IMR-90 (cell line): Measurements from ENCODE around the gene ADGRF1. TPM values are rescaled to one million over a fixed set of nuclear protein-coding genes. Genes with fewer than 3 reads are reported as not detected.

Source experiments
- ATAC-seq: fragments of 200-7000 bp; cut with Tn5 transposase; 2 replicates; pipeline ENCODE4 v1.9.1; 2020; ENCODE audit warnings: low read depth, mild to moderate bottlenecking, moderate library complexity
- BruUV-seq: library from RNA; stranded (reverse); fragments of 400-500 nt; replicated peaks from 2 replicates; lab custom pipeline; 2021; lab: Mats Ljungman, UMichigan
- CTCF ChIA-PET: fragments of 300-600 bp; formaldehyde crosslinking; extraction: SDS; loops from one replicate; lab custom pipeline; 2021; ENCODE audit warnings: antibody characterized with exemption; lab: Yijun Ruan, JAX
- POLR2A ChIA-PET: fragments of 300-600 bp; sonication (Branson Sonifier 250); formaldehyde crosslinking; loops from one replicate; lab custom pipeline; 2022; ENCODE audit warnings: antibody characterized with exemption; ENCODE audit not compliant: unreplicated experiment; lab: Charles Lee
- DNase-seq: peaks from one replicate; pipeline ENCODE4 v3.0.0; 2013
- H2AFZ ChIP-seq: replicated peaks from 2 replicates; pipeline ENCODE3; 2013; ENCODE audit warnings: low read length, mild to moderate bottlenecking; ENCODE audit not compliant: poor library complexity
- H2AK5ac ChIP-seq: 2 replicates; pipeline ENCODE4 v1.6.1; 2013; ENCODE audit warnings: low read depth, low read length, inconsistent platforms
- H2AK9ac ChIP-seq: replicated peaks from 2 replicates; pipeline ENCODE3; 2013; ENCODE audit warnings: mild to moderate bottlenecking, low read depth, low read length, moderate library complexity; ENCODE audit not compliant: poor library complexity
- H2BK120ac ChIP-seq: 2 replicates; pipeline ENCODE4 v1.6.1; 2013; ENCODE audit warnings: low read depth, low read length, inconsistent platforms
- H2BK15ac ChIP-seq: 3 replicates; pipeline ENCODE4 v1.6.1; 2013; ENCODE audit warnings: low read depth, low read length, inconsistent platforms
- H2BK20ac ChIP-seq: 2 replicates; pipeline ENCODE4 v1.6.1; 2013; ENCODE audit warnings: low read depth, mild to moderate bottlenecking, inconsistent platforms, low read length, moderate library complexity
- H2BK5ac ChIP-seq: 2 replicates; pipeline ENCODE4 v1.6.1; 2013; ENCODE audit warnings: mild to moderate bottlenecking, low read depth, low read length, inconsistent platforms; ENCODE audit not compliant: poor library complexity, severe bottlenecking
- H3K14ac ChIP-seq: replicated peaks from 2 replicates; pipeline ENCODE4 v1.6.1; 2013; ENCODE audit warnings: low read depth, low read length, inconsistent platforms
- H3K18ac ChIP-seq: 2 replicates; pipeline ENCODE4 v1.6.1; 2013; ENCODE audit warnings: low read depth, low read length, control low read depth
- H3K23ac ChIP-seq: 2 replicates; pipeline ENCODE4 v1.6.1; 2013; ENCODE audit warnings: low read depth, low read length, inconsistent platforms
- H3K27ac ChIP-seq: 2 replicates; pipeline ENCODE4 v1.5.1; 2013; ENCODE audit warnings: mild to moderate bottlenecking, control low read depth, low read length; ENCODE audit not compliant: insufficient read depth
- H3K27me3 ChIP-seq: 2 replicates; pipeline ENCODE4 v1.6.1; 2013; ENCODE audit warnings: low read length; ENCODE audit not compliant: control insufficient read depth, insufficient read depth
- H3K36me3 ChIP-seq: 2 replicates; pipeline ENCODE4 v1.6.1; 2013; ENCODE audit warnings: low read length, mixed read lengths; ENCODE audit not compliant: control insufficient read depth, insufficient read depth
- H3K4ac ChIP-seq: 2 replicates; pipeline ENCODE4 v1.6.1; 2013; ENCODE audit warnings: low read depth, low read length, inconsistent platforms
- H3K4me1 ChIP-seq: 2 replicates; pipeline ENCODE4 v1.6.1; 2013; ENCODE audit warnings: low read length, mixed read lengths; ENCODE audit not compliant: control insufficient read depth, insufficient read depth
- H3K4me2 ChIP-seq: 2 replicates; pipeline ENCODE4 v1.6.1; 2013; ENCODE audit warnings: low read depth, mild to moderate bottlenecking, control low read depth, low read length, moderate library complexity
- H3K4me3 ChIP-seq: 2 replicates; pipeline ENCODE4 v1.5.1; 2013; ENCODE audit warnings: low read depth, mild to moderate bottlenecking, control low read depth, low read length, moderate library complexity; ENCODE audit not compliant: insufficient read depth
- H3K56ac ChIP-seq: 2 replicates; pipeline ENCODE4 v1.6.1; 2013; ENCODE audit warnings: low read length, inconsistent platforms; ENCODE audit not compliant: insufficient read depth; ENCODE audit errors: extremely low read depth
- H3K79me1 ChIP-seq, 2 experiments: 2 replicates each; pipeline ENCODE4 v1.6.1; 2013; ENCODE audit warnings: low read length in 2 of 2, inconsistent platforms in 1 of 2, low read depth in 1 of 2
- H3K9ac ChIP-seq: 2 replicates; pipeline ENCODE4 v1.6.1; 2013; ENCODE audit warnings: low read depth, low read length, control low read depth
- H3K9me1 ChIP-seq: 2 replicates; pipeline ENCODE4 v1.6.1; 2013; ENCODE audit warnings: low read length, inconsistent platforms; ENCODE audit not compliant: insufficient read depth
- H3K9me3 ChIP-seq: 2 replicates; pipeline ENCODE4 v1.6.1; 2013; ENCODE audit warnings: low read length; ENCODE audit not compliant: control insufficient read depth, insufficient read depth
- H4K20me1 ChIP-seq: 2 replicates; pipeline ENCODE4 v1.6.1; 2013; ENCODE audit warnings: low read length, inconsistent platforms; ENCODE audit not compliant: insufficient read depth
- H4K5ac ChIP-seq: 2 replicates; pipeline ENCODE4 v1.6.1; 2013; ENCODE audit warnings: mild to moderate bottlenecking, low read depth, low read length, control low read depth
- H4K8ac ChIP-seq, 2 experiments: 2 replicates each; pipeline ENCODE4 v1.6.1; 2013; ENCODE audit warnings: low read depth in 2 of 2, low read length in 2 of 2, control low read depth in 1 of 2, inconsistent platforms in 1 of 2
- H4K91ac ChIP-seq: 2 replicates; pipeline ENCODE4 v1.6.1; 2013; ENCODE audit warnings: low read depth, low read length, inconsistent platforms; ENCODE audit not compliant: insufficient read depth
- BHLHE40 ChIP-seq: fragments of 150-350 bp; IDR thresholded peaks from 2 replicates; pipeline ENCODE4 v1.6.1; 2016; ENCODE audit warnings: mild to moderate bottlenecking, low read depth, low read length
- CEBPB ChIP-seq: IDR thresholded peaks from 2 replicates; pipeline ENCODE4 v1.6.1; 2012; ENCODE audit warnings: low read depth, low read length, improper control_type of control experiment
- CHD1 ChIP-seq: IDR thresholded peaks from 2 replicates; pipeline ENCODE4 v1.6.1; 2012; ENCODE audit warnings: low read depth, low read length, improper control_type of control experiment
- FOS ChIP-seq: fragments of 150-350 bp; IDR thresholded peaks from 2 replicates; pipeline ENCODE4 v1.6.1; 2016; ENCODE audit warnings: low read depth, low read length
- MAZ ChIP-seq: IDR thresholded peaks from 2 replicates; pipeline ENCODE4 v1.6.1; 2012; ENCODE audit warnings: low read depth, mild to moderate bottlenecking, low read length, improper control_type of control experiment, moderate library complexity, borderline replicate concordance
- MXI1 ChIP-seq: IDR thresholded peaks from 2 replicates; pipeline ENCODE4 v1.6.1; 2012; ENCODE audit warnings: low read depth, mild to moderate bottlenecking, low read length, moderate library complexity, borderline replicate concordance
- RAD21 ChIP-seq: IDR thresholded peaks from 2 replicates; pipeline ENCODE4 v1.6.1; 2012; ENCODE audit warnings: low read length, improper control_type of control experiment
- WGBS, 2 experiments: methylation state at CpG; one replicate each; pipeline versions ENCODE4 v1.1.5 to v1.1.7; 2013; ENCODE audit warnings: missing lambda C conversion rate in 2 of 2; ENCODE audit not compliant: insufficient read length in 1 of 2; ENCODE audit errors: extremely low coverage in 2 of 2; 5-methylcytosine and 5-hydroxymethylcytosine counted together
- dilution Hi-C: fragments of 300-500 bp; cut with HindIII; formaldehyde crosslinking; loops from one replicate; pipeline ENCODE4 v1.14.3; 2018; ENCODE audit warnings: low sequenced_read_pairs; ENCODE audit not compliant: unreplicated experiment
- in situ Hi-C: fragments of 300-500 bp; cut with MboI; formaldehyde crosslinking; loops from 3 replicates; pipeline ENCODE4 v1.14.3; 2019; ENCODE audit warnings: low sequenced_read_pairs, inconsistent platforms, mixed read lengths
- intact Hi-C: fragments of 100-400 bp; cut with micrococcal nuclease; formaldehyde crosslinking; loops from 2 replicates; pipeline ENCODE4 v1.10.0; 2022
- polyA plus RNA-seq, 3 experiments: library from polyadenylated mRNA; depleted of rRNA; stranded (reverse); fragments of >200 nt; gene quantifications; 2 replicates each; pipeline ENCODE4 v1.2.3, GENCODE V29; 2012; ENCODE audit warnings: low replicate concordance in 1 of 3
- total RNA-seq: library from RNA; depleted of rRNA; stranded (reverse); fragments of >200 nt; gene quantifications from 2 replicates; pipeline ENCODE4 v1.2.3, GENCODE V29; 2012
- TF ChIP-seq, protein P1 (sequence below): conservative IDR thresholded peaks from 2 replicates; pipeline ENCODE4 v1.5.1; 2012; ENCODE audit warnings: mild to moderate bottlenecking, low read depth, low read length, improper control_type of control experiment
- TF ChIP-seq, protein P2 (sequence below): fragments of 150-350 bp; IDR thresholded peaks from 2 replicates; pipeline ENCODE4 v1.6.1; 2016; ENCODE audit warnings: low read depth, mild to moderate bottlenecking, low read length, moderate library complexity, borderline replicate concordance
- TF ChIP-seq, protein P3 (sequence below): fragments of 150-350 bp; IDR thresholded peaks from 2 replicates; pipeline ENCODE4 v1.6.1; 2017; ENCODE audit warnings: mild to moderate bottlenecking, antibody characterized with exemption, low read length, low read depth

The ADGRF1 gene
- total and polyA plus RNA-seq, 2 of the 4 experiments (the other 2 are of a cell fraction): not detected

DNA sequence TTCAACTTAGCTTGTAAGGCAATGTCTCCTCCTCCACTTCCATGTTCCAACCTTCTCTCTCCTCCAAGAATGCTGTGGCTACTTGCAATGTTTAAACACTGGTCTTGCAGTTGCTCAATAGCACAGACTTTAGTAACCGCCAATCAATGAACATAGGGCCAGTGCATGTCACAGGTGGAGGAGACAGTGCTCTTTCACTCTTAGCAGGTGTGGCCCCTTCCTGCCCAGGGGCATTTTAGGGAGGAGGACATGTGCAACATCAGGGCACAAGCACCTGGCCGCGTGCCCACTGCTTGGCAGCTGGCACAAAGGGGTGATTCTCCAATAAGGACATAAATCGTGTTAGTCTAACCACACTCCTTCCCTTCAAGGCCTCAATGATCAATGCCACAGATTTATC is 41.3 kb downstream of the ADGRF1 start:
- Histone ChIP-seq H3K4me3 (no peak overlapping the region), H2BK120ac (no peak overlapping the region), H3K4ac (no peak overlapping the region), H3K36me3 (no peaks in the 10 kb centered on the region), H3K4me1 (no peaks in the 10 kb centered on the region), H3K56ac (no peak overlapping the region), H3K9ac (no peak overlapping the region), H2BK5ac (no peak overlapping the region), H2AFZ (no peak overlapping the region), H3K14ac (no peak overlapping the region), H3K27ac (no peak overlapping the region), H4K8ac (no peak overlapping the region), H3K9me1 (no peaks in the 10 kb centered on the region), H4K20me1 (no peaks in the 10 kb centered on the region), H3K27me3 (no peaks in the 10 kb centered on the region; the same call in 1 of the 2 replicates), H4K91ac (no peak overlapping the region), H2AK5ac (no peak overlapping the region), H2AK9ac (no peak overlapping the region), H4K5ac (no peak overlapping the region), H2BK15ac (no peak overlapping the region), H3K9me3 (no peaks in the 10 kb centered on the region), H2BK20ac (no peak overlapping the region), H3K23ac (no peak overlapping the region), H3K4me2 (no peak overlapping the region), H3K79me1 (no peaks in the 10 kb centered on the region), H3K18ac (no peak overlapping the region)
- CTCF ChIA-PET: no interaction called here
- TF ChIP-seq, protein P1, sequence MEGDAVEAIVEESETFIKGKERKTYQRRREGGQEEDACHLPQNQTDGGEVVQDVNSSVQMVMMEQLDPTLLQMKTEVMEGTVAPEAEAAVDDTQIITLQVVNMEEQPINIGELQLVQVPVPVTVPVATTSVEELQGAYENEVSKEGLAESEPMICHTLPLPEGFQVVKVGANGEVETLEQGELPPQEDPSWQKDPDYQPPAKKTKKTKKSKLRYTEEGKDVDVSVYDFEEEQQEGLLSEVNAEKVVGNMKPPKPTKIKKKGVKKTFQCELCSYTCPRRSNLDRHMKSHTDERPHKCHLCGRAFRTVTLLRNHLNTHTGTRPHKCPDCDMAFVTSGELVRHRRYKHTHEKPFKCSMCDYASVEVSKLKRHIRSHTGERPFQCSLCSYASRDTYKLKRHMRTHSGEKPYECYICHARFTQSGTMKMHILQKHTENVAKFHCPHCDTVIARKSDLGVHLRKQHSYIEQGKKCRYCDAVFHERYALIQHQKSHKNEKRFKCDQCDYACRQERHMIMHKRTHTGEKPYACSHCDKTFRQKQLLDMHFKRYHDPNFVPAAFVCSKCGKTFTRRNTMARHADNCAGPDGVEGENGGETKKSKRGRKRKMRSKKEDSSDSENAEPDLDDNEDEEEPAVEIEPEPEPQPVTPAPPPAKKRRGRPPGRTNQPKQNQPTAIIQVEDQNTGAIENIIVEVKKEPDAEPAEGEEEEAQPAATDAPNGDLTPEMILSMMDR: no peak
- TF ChIP-seq FOS (no peak), BHLHE40 (no peak), CHD1 (no peak), MAZ (no peak), MXI1 (no peak), CEBPB (no peak), RAD21 (no peak)
- TF ChIP-seq, protein P2, sequence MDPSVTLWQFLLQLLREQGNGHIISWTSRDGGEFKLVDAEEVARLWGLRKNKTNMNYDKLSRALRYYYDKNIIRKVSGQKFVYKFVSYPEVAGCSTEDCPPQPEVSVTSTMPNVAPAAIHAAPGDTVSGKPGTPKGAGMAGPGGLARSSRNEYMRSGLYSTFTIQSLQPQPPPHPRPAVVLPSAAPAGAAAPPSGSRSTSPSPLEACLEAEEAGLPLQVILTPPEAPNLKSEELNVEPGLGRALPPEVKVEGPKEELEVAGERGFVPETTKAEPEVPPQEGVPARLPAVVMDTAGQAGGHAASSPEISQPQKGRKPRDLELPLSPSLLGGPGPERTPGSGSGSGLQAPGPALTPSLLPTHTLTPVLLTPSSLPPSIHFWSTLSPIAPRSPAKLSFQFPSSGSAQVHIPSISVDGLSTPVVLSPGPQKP: no peak
- TF ChIP-seq, protein P3, sequence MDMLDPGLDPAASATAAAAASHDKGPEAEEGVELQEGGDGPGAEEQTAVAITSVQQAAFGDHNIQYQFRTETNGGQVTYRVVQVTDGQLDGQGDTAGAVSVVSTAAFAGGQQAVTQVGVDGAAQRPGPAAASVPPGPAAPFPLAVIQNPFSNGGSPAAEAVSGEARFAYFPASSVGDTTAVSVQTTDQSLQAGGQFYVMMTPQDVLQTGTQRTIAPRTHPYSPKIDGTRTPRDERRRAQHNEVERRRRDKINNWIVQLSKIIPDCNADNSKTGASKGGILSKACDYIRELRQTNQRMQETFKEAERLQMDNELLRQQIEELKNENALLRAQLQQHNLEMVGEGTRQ: no peak
- BruUV-seq: no TSS peak
- WGBS, 2 experiments: no CpG with 5 or more reads among the region's 4 CpGs
- in situ Hi-C loops (no loop called here), intact Hi-C loops (no loop called here), dilution Hi-C loops (no loop called here)
- POLR2A ChIA-PET: no interaction called here
- DNase-seq (no peak), ATAC-seq (no peak)
